Pancreas (tissue), 10 donors: ENCODE data around the gene BTBD16. TPM values are rescaled to one million over a fixed set of nuclear protein-coding genes. Genes with fewer than 3 reads are reported as not detected.
A peak's percentile ranks its signal among the peaks of the same experiment; 100 is the strongest.

ENCODE experiments used
- ATAC-seq, 4 donors: fragments of 200-7000 bp; cut with Tn5 transposase; one replicate each; pipeline versions ENCODE4 v1.8.0 to v1.9.1; 2020; ENCODE audit warnings: mild to moderate bottlenecking in 4 of 4, moderate library complexity in 4 of 4
- DNase-seq, 6 donors: peaks; one replicate each; pipeline ENCODE4 v3.0.0-alpha.2; 2020
- FAIRE-seq: peaks from 2 replicates; lab custom pipeline; 2012; peaks lifted over from hg19 to GRCh38; lab: Jason Lieb, UNC
- H3K27ac ChIP-seq, 4 donors: fragments of 200-600 bp; sonication (generic); 1 replicate in 3 of 4; 2 replicates in 1 of 4; pipeline versions ENCODE4 v1.5.0 to v1.8.0; 2020
- H3K27me3 ChIP-seq, 4 donors: fragments of 200-600 bp; one replicate each; pipeline ENCODE4 v1.8.0; 2021
- H3K36me3 ChIP-seq, 3 donors: fragments of 200-600 bp; sonication (generic) in 1 of 3; one replicate each; pipeline versions ENCODE4 v1.5.0 to v1.8.0; 2020 to 2021
- H3K4me1 ChIP-seq, 3 donors: fragments of 200-600 bp; one replicate each; pipeline ENCODE4 v1.8.0; 2021
- H3K4me3 ChIP-seq, 4 donors: fragments of 200-600 bp; sonication (generic) in 2 of 4; one replicate each; pipeline versions ENCODE4 v1.5.0 to v1.8.0; 2020 to 2021
- H3K9me3 ChIP-seq, 4 donors: fragments of 200-600 bp; one replicate each; pipeline ENCODE4 v1.8.0; 2021
- CTCF ChIP-seq, 4 donors: fragments of 200-600 bp; sonication (generic) in 3 of 4; IDR thresholded peaks; one replicate each; pipeline versions ENCODE4 v1.5.0 to v1.8.0; 2021; ENCODE audit warnings: antibody characterized with exemption in 4 of 4
- WGBS, 2 donors: extraction: QIAGEN DNeasy Blood & Tissue Kit; methylation state at CpG; one replicate each; pipeline ENCODE4 v1.1.7; 2013; 5-methylcytosine and 5-hydroxymethylcytosine counted together
- intact Hi-C, 3 donors: fragments of 100-400 bp; cut with DNase I; formaldehyde crosslinking; loops; one replicate each; pipeline versions ENCODE4 v1.11.1 to v1.14.2; 2022
- polyA plus RNA-seq, 2 donors: library from polyadenylated mRNA; stranded (reverse); fragments of 200-250 nt; gene quantifications; one replicate each; pipeline ENCODE4 v1.2.3, GENCODE V29; 2013
- total RNA-seq, 6 donors: library from RNA; stranded (reverse); fragmentation: NEBNext Ultra II Directional in 4 of 6; extraction: Animal tissue kit (Norgen Biotek cat#: 25700) in 4 of 6; gene quantifications; one replicate each; pipeline versions ENCODE4 v1.2.1 to v1.2.4, GENCODE V29; 2021 to 2023
- donor health status: healthy with polysubstance abuse.
- donor health status: DM: no; HTN: no; CAD: no; lungs with moderate emphysema.
- donor health status: DM: no; HTN: no; CAD: no.
- donor health status: control.
- donor health status: control.
- donor health status: Bipolar disorder and iron deficiency.
- donor health status: DM: yes; HTN: yes; CAD: no.
- donor health status: DM: no; HTN: no; CAD: no.
- donor health status: DM: no; HTN: no; CAD: no.
- donor health status: DM: yes; HTN: yes; CAD: no.

The BTBD16 gene
- total and polyA plus RNA-seq, 8 donors: 0.14 to 0.52 (median 0.34) TPM; not detected in 3

GRCh38 chr10:122331615-122332446 lies 60.7 kb downstream of the BTBD16 start:
- WGBS, 2 donors: 38 to 41% methylated on average over 16 of the region's 16 CpGs
- no peak for FAIRE-seq
- H3K27ac ChIP-seq: peak overlapping the region in 3 of 4 donors; percentile 22 to 76 (median 29)

GRCh38 chr10:122333037-122333436 lies 61.9 kb downstream of the BTBD16 start:
- intact Hi-C loops: no loop called here
- no peak overlapping the region for H3K27ac ChIP-seq
- no peaks in the 10 kb centered on the region for H3K9me3 ChIP-seq
- H3K4me1 ChIP-seq: peaks cover 0 to 4% (median 0%) of the 10 kb centered on the region in 3 donors
- DNase-seq: no peak
- WGBS, 2 donors: 72 to 79% methylated on average over 4 of the region's 4 CpGs
- no peak for FAIRE-seq
- no peak for TF ChIP-seq CTCF (IDR thresholded peaks at IDR 0.05)
- H3K36me3 ChIP-seq: no peaks in the 10 kb centered on the region
- no peak overlapping the region for H3K4me3 ChIP-seq
- ATAC-seq: no peak
- no peaks in the 10 kb centered on the region for H3K27me3 ChIP-seq

More at GRCh38 chr10:122331615-122332446, 60.7 kb downstream of the BTBD16 start:
- peak; percentile 61 to 94 (median 86) for ATAC-seq
- TF ChIP-seq CTCF (IDR thresholded peaks at IDR 0.05): no peak
- Histone ChIP-seq H3K9me3 (no peaks in the 10 kb centered on the region), H3K36me3 (no peaks in the 10 kb centered on the region), H3K27me3 (no peaks in the 10 kb centered on the region), H3K4me3 (no peak overlapping the region), H3K4me1 (peaks cover 0 to 4% (median 0%) of the 10 kb centered on the region in 3 donors)
- intact Hi-C loops: no loop called here
- DNase-seq: no peak

GRCh38 chr10:122336332-122336731 lies 65.2 kb downstream of the BTBD16 start:
- no peaks in the 10 kb centered on the region for H3K9me3 ChIP-seq
- DNase-seq (no peak), ATAC-seq (no peak), FAIRE-seq (no peak)
- H3K27me3 ChIP-seq: no peaks in the 10 kb centered on the region
- TF ChIP-seq CTCF (IDR thresholded peaks at IDR 0.05): no peak
- intact Hi-C loops: no loop called here
- H3K36me3 ChIP-seq: no peaks in the 10 kb centered on the region
- H3K27ac ChIP-seq: no peak overlapping the region
- WGBS, 2 donors: 83 to 87% methylated on average over 10 of the region's 10 CpGs
- peaks cover 0 to 4% (median 0%) of the 10 kb centered on the region in 3 donors for H3K4me1 ChIP-seq
- H3K4me3 ChIP-seq: no peak overlapping the region

- no peak for TF ChIP-seq CTCF (IDR thresholded peaks at IDR 0.05)
Measured at GRCh38 chr10:122336961-122337360, 65.9 kb downstream of the BTBD16 start.

More at GRCh38 chr10:122336961-122337360, 65.9 kb downstream of the BTBD16 start:
- FAIRE-seq: no peak
- Histone ChIP-seq H3K27me3 (no peaks in the 10 kb centered on the region), H3K27ac (no peak overlapping the region), H3K36me3 (no peaks in the 10 kb centered on the region), H3K4me3 (no peak overlapping the region), H3K4me1 (peaks cover 0 to 4% (median 0%) of the 10 kb centered on the region in 3 donors), H3K9me3 (no peaks in the 10 kb centered on the region)
- no peak for ATAC-seq
- no peak for DNase-seq
- intact Hi-C loops: no loop called here
- 74 to 75% methylated on average over 3 of the region's 3 CpGs for WGBS, 2 donors
